DND-41 (cell line): ENCODE measurements around the gene ZNHIT6.
A peak's percentile ranks its signal among the peaks of the same experiment; 100 is the strongest.

Experiments
- ATAC-seq: fragments of 200-7000 bp; cut with Tn5 transposase; 3 replicates; pipeline ENCODE4 v1.9.1; 2021; ENCODE audit warnings: low read depth; ENCODE audit not compliant: insufficient read depth
- DNase-seq: peaks from one replicate; pipeline ENCODE4 v3.0.0-alpha.2; 2020
- H2AFZ ChIP-seq: 2 replicates; pipeline ENCODE4 v1.6.0; 2012; ENCODE audit warnings: low read depth, low read length
- H3K27ac ChIP-seq: 2 replicates; pipeline ENCODE4 v1.5.1; 2012; ENCODE audit warnings: low read length, inconsistent platforms
- H3K27me3 ChIP-seq: fragments of 200-600 bp; sonication (generic); 2 replicates; pipeline ENCODE4 v1.6.0; 2012; ENCODE audit warnings: low read length, mild to moderate bottlenecking, inconsistent platforms; ENCODE audit not compliant: insufficient read depth, poor library complexity
- H3K36me3 ChIP-seq: 2 replicates; pipeline ENCODE4 v1.5.1; 2012; ENCODE audit warnings: low read length, inconsistent platforms; ENCODE audit not compliant: insufficient read depth
- H3K4me1 ChIP-seq: 2 replicates; pipeline ENCODE4 v1.5.1; 2012; ENCODE audit warnings: mild to moderate bottlenecking, low read length; ENCODE audit not compliant: insufficient read depth
- H3K4me2 ChIP-seq: 2 replicates; pipeline ENCODE4 v1.6.0; 2012; ENCODE audit warnings: mild to moderate bottlenecking, moderate library complexity, low read length, inconsistent platforms; ENCODE audit not compliant: insufficient read depth
- H3K4me3 ChIP-seq, 2 experiments: fragments of 200-600 bp in 1 of 2; shearing (Covaris generic) in 1 of 2; 2 replicates each; pipeline ENCODE4 v1.5.1; 2012 to 2016; ENCODE audit warnings: inconsistent platforms in 2 of 2, low read length in 2 of 2, mild to moderate bottlenecking in 2 of 2, low read depth in 1 of 2, moderate library complexity in 1 of 2
- H3K79me2 ChIP-seq: 2 replicates; pipeline ENCODE4 v1.6.0; 2012; ENCODE audit warnings: low read length, inconsistent platforms; ENCODE audit not compliant: insufficient read depth
- H3K9ac ChIP-seq: 2 replicates; pipeline ENCODE4 v1.6.0; 2012; ENCODE audit warnings: low read depth, mild to moderate bottlenecking, inconsistent platforms, low read length, moderate library complexity
- H3K9me3 ChIP-seq: 2 replicates; pipeline ENCODE4 v1.5.1; 2012; ENCODE audit warnings: low read length, moderate library complexity, mild to moderate bottlenecking, inconsistent platforms; ENCODE audit not compliant: insufficient read depth, severe bottlenecking
- H4K20me1 ChIP-seq: 2 replicates; pipeline ENCODE4 v1.6.0; 2012; ENCODE audit warnings: low read length; ENCODE audit not compliant: insufficient read depth
- CTCF ChIP-seq: IDR thresholded peaks from 2 replicates; pipeline ENCODE4 v1.5.1; 2012; ENCODE audit warnings: borderline replicate concordance, low read length, moderate library complexity, mild to moderate bottlenecking; ENCODE audit not compliant: poor library complexity, severe bottlenecking; ENCODE audit errors: extremely low read depth
- EZH2 ChIP-seq: IDR thresholded peaks from 3 replicates; pipeline ENCODE4 v1.6.1; 2012; ENCODE audit warnings: borderline replicate concordance, low read depth, mild to moderate bottlenecking, moderate library complexity, low read length, inconsistent platforms; ENCODE audit not compliant: severe bottlenecking

Gene ZNHIT6

GRCh38 chr1:85624361-85624760 is 83.9 kb downstream of the ZNHIT6 start:
- no peak for DNase-seq
- H3K4me2 ChIP-seq, result no peak overlapping the region
- no peaks in the 10 kb centered on the region for H3K79me2 ChIP-seq
- H4K20me1 ChIP-seq, result no peaks in the 10 kb centered on the region
- H3K27me3 ChIP-seq, result no peaks in the 10 kb centered on the region
- no peak for TF ChIP-seq EZH2
- TF ChIP-seq CTCF, result no peak
- no peaks in the 10 kb centered on the region for H3K4me1 ChIP-seq
- ATAC-seq, result no peak
- no peak overlapping the region for H3K4me3 ChIP-seq
- H3K9me3 ChIP-seq, result peaks cover 21% of the 10 kb centered on the region
- no peak overlapping the region for H3K27ac ChIP-seq
- no peak overlapping the region for H2AFZ ChIP-seq
- H3K9ac ChIP-seq, result no peak overlapping the region
- peaks cover 10% of the 10 kb centered on the region; the same call in 1 of the 2 replicates for H3K36me3 ChIP-seq

- H3K9me3 ChIP-seq, result peaks cover 21% of the 10 kb centered on the region
- H3K79me2 ChIP-seq, result no peaks in the 10 kb centered on the region
- no peak overlapping the region for H3K9ac ChIP-seq
- H3K4me1 ChIP-seq, result no peaks in the 10 kb centered on the region
- no peak overlapping the region for H3K4me2 ChIP-seq
- no peak overlapping the region for H3K4me3 ChIP-seq
- peaks cover 10% of the 10 kb centered on the region; the same call in 1 of the 2 replicates for H3K36me3 ChIP-seq
- TF ChIP-seq CTCF, result no peak
- no peak for TF ChIP-seq EZH2
- no peak overlapping the region for H3K27ac ChIP-seq
- ATAC-seq, result peak; percentile 45; the same call in 2 of the 3 replicates
- no peaks in the 10 kb centered on the region for H4K20me1 ChIP-seq
- H2AFZ ChIP-seq, result no peak overlapping the region
- DNase-seq, result no peak
- no peaks in the 10 kb centered on the region for H3K27me3 ChIP-seq
These were observed 85.2 kb downstream of the ZNHIT6 start for GRCh38 chr1:85623061-85623471.

- Histone ChIP-seq H2AFZ (no peak overlapping the region), H3K36me3 (peaks cover 10% of the 10 kb centered on the region; the same call in 1 of the 2 replicates), H3K79me2 (no peaks in the 10 kb centered on the region), H4K20me1 (no peaks in the 10 kb centered on the region), H3K9ac (no peak overlapping the region), H3K4me1 (no peaks in the 10 kb centered on the region), H3K4me2 (no peak overlapping the region), H3K4me3 (no peak overlapping the region), H3K27ac (no peak overlapping the region), H3K27me3 (no peaks in the 10 kb centered on the region), H3K9me3 (peaks cover 21% of the 10 kb centered on the region)
- no peak for DNase-seq
- no peak for ATAC-seq
- TF ChIP-seq EZH2 (no peak), CTCF (no peak)
These were observed 86.8 kb downstream of the ZNHIT6 start for GRCh38 chr1:85621430-85621829.
